Loucy (cell line): ENCODE measurements around the gene CLEC14A.

Source experiments
- EZH2phosphoT487 ChIP-seq: fragments of 200-600 bp; IDR thresholded peaks from 2 replicates; pipeline ENCODE4 v1.6.1; 2018; ENCODE audit warnings: antibody characterized with exemption, mild to moderate bottlenecking, moderate library complexity, borderline replicate concordance
- TF ChIP-seq, protein P1 (sequence below): fragments of 200-600 bp; sonication (generic); conservative IDR thresholded peaks from 2 replicates; pipeline ENCODE4 v1.5.1; 2014; ENCODE audit warnings: mild to moderate bottlenecking, antibody characterized with exemption, low read length

DNA sequence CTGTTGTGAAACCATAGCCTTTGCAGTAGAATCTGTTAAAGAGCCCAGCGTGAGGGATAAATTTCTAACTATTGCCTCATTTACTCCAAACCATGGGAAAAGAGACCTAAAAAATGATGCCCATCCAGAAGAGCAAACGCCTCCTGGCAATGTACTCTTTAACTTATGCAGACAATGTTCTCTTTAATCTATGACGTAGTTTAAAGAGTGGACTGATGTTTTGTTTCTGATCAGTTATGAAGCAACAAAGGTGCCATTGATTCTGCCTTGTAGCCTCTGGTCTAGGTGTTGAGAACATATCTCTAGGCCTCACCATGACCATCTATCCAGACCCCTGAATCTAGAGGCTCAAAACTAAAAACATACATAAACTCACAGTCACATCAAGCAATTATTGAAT, 34.8 kb downstream of the CLEC14A start:
- TF ChIP-seq, protein P1, sequence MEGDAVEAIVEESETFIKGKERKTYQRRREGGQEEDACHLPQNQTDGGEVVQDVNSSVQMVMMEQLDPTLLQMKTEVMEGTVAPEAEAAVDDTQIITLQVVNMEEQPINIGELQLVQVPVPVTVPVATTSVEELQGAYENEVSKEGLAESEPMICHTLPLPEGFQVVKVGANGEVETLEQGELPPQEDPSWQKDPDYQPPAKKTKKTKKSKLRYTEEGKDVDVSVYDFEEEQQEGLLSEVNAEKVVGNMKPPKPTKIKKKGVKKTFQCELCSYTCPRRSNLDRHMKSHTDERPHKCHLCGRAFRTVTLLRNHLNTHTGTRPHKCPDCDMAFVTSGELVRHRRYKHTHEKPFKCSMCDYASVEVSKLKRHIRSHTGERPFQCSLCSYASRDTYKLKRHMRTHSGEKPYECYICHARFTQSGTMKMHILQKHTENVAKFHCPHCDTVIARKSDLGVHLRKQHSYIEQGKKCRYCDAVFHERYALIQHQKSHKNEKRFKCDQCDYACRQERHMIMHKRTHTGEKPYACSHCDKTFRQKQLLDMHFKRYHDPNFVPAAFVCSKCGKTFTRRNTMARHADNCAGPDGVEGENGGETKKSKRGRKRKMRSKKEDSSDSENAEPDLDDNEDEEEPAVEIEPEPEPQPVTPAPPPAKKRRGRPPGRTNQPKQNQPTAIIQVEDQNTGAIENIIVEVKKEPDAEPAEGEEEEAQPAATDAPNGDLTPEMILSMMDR = no peak
- TF ChIP-seq EZH2phosphoT487 = no peak
